Right lobe of liver (tissue), 6 donors: ENCODE data around the gene PPM1L. TPM values are rescaled to one million over a fixed set of nuclear protein-coding genes. Genes with fewer than 3 reads are reported as not detected.
A peak's percentile ranks its signal among the peaks of the same experiment; 100 is the strongest.

ENCODE experiments used
- ATAC-seq, 4 donors: fragments of 200-7000 bp; cut with Tn5 transposase; one replicate each; pipeline ENCODE4 v1.9.1; 2020; ENCODE audit warnings: mild to moderate bottlenecking in 4 of 4, moderate library complexity in 4 of 4
- DNase-seq, 3 donors: peaks; one replicate each; pipeline ENCODE4 v3.0.0-alpha.2; 2020
- H3K27ac ChIP-seq, 3 donors: fragments of 200-600 bp; one replicate each; pipeline ENCODE4 v1.8.0; 2022
- H3K27me3 ChIP-seq, 2 donors: fragments of 200-600 bp; one replicate each; pipeline ENCODE4 v1.8.0; 2022
- H3K36me3 ChIP-seq, 4 donors: fragments of 200-600 bp; sonication (generic) in 1 of 4; one replicate each; pipeline versions ENCODE4 v1.5.1 to v1.8.0; 2017 to 2022; ENCODE audit warnings: control low read depth in 1 of 4
- H3K4me1 ChIP-seq, 4 donors: fragments of 200-600 bp; sonication (generic) in 1 of 4; one replicate each; pipeline versions ENCODE4 v1.5.1 to v1.8.0; 2017 to 2022; ENCODE audit warnings: control low read depth in 1 of 4
- H3K4me3 ChIP-seq, 3 donors: fragments of 200-600 bp; one replicate each; pipeline ENCODE4 v1.8.0; 2022
- H3K9me3 ChIP-seq, 4 donors: fragments of 200-600 bp; sonication (generic) in 1 of 4; one replicate each; pipeline versions ENCODE4 v1.5.1 to v1.8.0; 2017 to 2022; ENCODE audit warnings: control low read depth in 1 of 4
- POLR2A ChIP-seq: fragments of 450-650 bp; IDR thresholded peaks from one replicate; pipeline ENCODE4 v1.6.1; 2017; ENCODE audit warnings: antibody characterized with exemption, mild to moderate bottlenecking
- WGBS: methylation state at CpG from one replicate; pipeline ENCODE4 v1.1.6; 2018; ENCODE audit warnings: low coverage, low lambda C conversion rate; ENCODE audit not compliant: insufficient coverage; ENCODE audit errors: missing lambda C conversion rate; 5-methylcytosine and 5-hydroxymethylcytosine counted together
- intact Hi-C, 2 donors: fragments of 100-400 bp; cut with DNase I; formaldehyde crosslinking; loops; one replicate each; pipeline versions ENCODE4 v1.11.2 to v1.14.1; 2022
- total RNA-seq, 6 experiments: library from RNA; depleted of rRNA in 2 of 6; stranded (reverse); fragments of >200 nt in 2 of 6; fragmentation: NEBNext Ultra II Directional in 3 of 6; extraction: Animal tissue kit (Norgen Biotek cat#: 25700) in 3 of 6; gene quantifications; one replicate each; pipeline versions ENCODE4 v1.1.0 to v1.2.4, GENCODE V29; 2016 to 2023
- TF ChIP-seq, protein P1 (sequence below), 4 donors: fragments of 200-600 bp in 3 of 4; fragments of 450-650 bp in 1 of 4; IDR thresholded peaks; one replicate each; pipeline versions ENCODE4 v1.5.1 to v1.8.0; 2016 to 2022; ENCODE audit warnings: antibody characterized with exemption in 4 of 4, mild to moderate bottlenecking in 2 of 4
- donor health status: DM: no; HTN: yes; CAD: no.
- donor health status: DM: no; HTN: no; CAD: no.
- donor health status: DM: no; HTN: no; CAD: no.
- donor health status: DM: no; HTN: yes; CAD: no.
- donor health status: DM: no; HTN: yes; CAD: no.

The PPM1L gene
- total RNA-seq, 6 experiments from 2014 or later = 6.9 to 25.4 (median 14.7) TPM

DNA sequence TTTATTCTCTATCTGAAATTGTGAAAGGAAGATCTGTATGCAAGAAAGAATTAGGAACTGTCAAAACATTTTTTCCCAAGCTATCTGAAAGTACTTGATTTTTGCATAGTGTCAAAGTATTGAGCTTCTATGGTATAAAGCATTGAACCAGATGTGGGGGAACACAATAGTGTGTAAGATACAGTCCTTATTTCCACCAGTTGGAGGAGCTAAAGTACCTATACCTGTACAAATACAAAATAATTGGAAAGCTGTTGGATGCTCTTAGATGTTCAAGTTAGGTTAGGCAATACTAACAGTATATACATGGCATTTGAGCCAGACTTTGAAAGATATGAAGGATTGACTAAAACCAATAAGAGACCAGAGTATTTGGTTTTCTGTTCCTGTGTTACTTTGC, 200.8 kb downstream of the PPM1L start:
- ATAC-seq = peak; percentile 47 to 59 (median 54)
- Histone ChIP-seq H3K36me3 (no peaks in the 10 kb centered on the region), H3K27me3 (no peaks in the 10 kb centered on the region), H3K4me3 (no peak overlapping the region), H3K4me1 (no peaks in the 10 kb centered on the region), H3K9me3 (no peaks in the 10 kb centered on the region), H3K27ac (no peak overlapping the region)
- intact Hi-C loops = no loop called here
- no peak for TF ChIP-seq POLR2A
- TF ChIP-seq, protein P1, sequence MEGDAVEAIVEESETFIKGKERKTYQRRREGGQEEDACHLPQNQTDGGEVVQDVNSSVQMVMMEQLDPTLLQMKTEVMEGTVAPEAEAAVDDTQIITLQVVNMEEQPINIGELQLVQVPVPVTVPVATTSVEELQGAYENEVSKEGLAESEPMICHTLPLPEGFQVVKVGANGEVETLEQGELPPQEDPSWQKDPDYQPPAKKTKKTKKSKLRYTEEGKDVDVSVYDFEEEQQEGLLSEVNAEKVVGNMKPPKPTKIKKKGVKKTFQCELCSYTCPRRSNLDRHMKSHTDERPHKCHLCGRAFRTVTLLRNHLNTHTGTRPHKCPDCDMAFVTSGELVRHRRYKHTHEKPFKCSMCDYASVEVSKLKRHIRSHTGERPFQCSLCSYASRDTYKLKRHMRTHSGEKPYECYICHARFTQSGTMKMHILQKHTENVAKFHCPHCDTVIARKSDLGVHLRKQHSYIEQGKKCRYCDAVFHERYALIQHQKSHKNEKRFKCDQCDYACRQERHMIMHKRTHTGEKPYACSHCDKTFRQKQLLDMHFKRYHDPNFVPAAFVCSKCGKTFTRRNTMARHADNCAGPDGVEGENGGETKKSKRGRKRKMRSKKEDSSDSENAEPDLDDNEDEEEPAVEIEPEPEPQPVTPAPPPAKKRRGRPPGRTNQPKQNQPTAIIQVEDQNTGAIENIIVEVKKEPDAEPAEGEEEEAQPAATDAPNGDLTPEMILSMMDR (IDR thresholded peaks at IDR 0.05) = peak; percentile 26 to 36 (median 30)
- DNase-seq = no peak

DNA sequence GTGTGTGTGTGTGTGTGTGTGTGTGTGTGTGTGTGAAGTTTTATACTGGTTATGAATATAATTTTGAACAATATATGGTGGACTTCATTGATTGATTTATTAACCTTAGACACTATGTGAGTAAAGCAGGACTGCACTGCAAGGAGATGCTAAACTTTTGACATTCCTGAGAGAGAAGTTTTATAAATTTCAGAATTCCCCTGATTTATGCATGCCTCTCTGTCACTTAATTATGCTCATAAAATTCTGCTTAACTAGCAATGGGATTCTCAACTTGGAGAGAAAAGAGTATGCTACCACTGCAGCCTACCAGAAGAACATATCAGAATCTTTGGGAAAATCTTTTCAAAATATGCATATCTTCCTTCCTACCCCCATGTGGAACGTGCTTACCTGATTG, 204.5 kb downstream of the PPM1L start:
- WGBS = 50% methylated on average over 1 of the region's 1 CpG
- no peak for DNase-seq
- H3K9me3 ChIP-seq = no peaks in the 10 kb centered on the region
- no peaks in the 10 kb centered on the region for H3K4me1 ChIP-seq
- no peaks in the 10 kb centered on the region for H3K27me3 ChIP-seq
- H3K4me3 ChIP-seq = no peak overlapping the region
- no peak for TF ChIP-seq POLR2A
- TF ChIP-seq, protein P1 (IDR thresholded peaks at IDR 0.05) = no peak
- intact Hi-C loops = no loop called here
- no peaks in the 10 kb centered on the region for H3K36me3 ChIP-seq
- ATAC-seq = no peak
- H3K27ac ChIP-seq = no peak overlapping the region

DNA sequence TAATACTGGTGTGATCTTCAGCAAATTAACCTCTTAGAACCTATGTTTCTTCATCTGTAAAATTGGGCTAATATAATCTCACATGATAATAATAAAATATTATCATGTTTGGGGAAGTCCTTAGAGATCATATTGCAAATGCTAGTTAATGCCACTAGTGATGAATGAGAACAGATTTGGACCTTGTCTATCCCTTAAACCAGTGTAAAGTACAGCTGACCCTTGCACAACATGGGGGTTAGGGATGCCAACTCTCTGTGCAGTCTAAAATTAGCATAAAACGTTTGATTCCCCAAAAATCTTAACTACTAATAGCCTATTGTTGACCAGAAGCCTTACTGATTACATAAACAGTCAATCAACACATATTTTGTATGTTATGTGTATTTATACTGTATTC, 207.9 kb downstream of the PPM1L start:
- 6% methylated on average over 1 of the region's 1 CpG for WGBS
- Histone ChIP-seq H3K4me1 (no peaks in the 10 kb centered on the region), H3K27ac (no peak overlapping the region), H3K9me3 (no peaks in the 10 kb centered on the region), H3K4me3 (no peak overlapping the region), H3K27me3 (no peaks in the 10 kb centered on the region), H3K36me3 (no peaks in the 10 kb centered on the region)
- DNase-seq (no peak), ATAC-seq (peak in 1 of 4 donors; percentile 50)
- TF ChIP-seq, protein P1 (IDR thresholded peaks at IDR 0.05) = no peak
- no peak for TF ChIP-seq POLR2A
- intact Hi-C loops = no loop called here

DNA sequence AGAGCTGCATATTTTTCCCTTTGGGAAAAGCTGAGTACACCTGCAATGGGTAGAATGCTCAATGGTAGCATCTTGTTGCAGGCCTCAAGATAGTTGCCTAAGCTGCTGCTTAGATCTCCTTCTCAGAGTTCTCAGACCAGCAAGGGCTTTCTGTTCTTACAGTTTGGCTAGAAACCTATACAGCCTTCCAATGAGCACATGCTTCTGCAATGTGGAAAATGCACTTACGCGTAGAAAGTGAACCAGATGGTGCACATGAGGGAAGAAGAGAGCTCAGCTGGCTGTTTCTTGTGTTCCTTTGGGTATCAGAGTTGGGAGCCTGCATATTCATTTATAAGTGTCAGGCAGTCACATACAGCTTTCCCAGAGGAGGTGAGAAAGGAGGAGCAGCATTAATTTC, 212.7 kb downstream of the PPM1L start:
- no peak overlapping the region for H3K4me3 ChIP-seq
- no peaks in the 10 kb centered on the region for H3K4me1 ChIP-seq
- intact Hi-C loops = no loop called here
- no peaks in the 10 kb centered on the region for H3K9me3 ChIP-seq
- TF ChIP-seq, protein P1 (IDR thresholded peaks at IDR 0.05) = no peak
- no peak for TF ChIP-seq POLR2A
- no peaks in the 10 kb centered on the region for H3K27me3 ChIP-seq
- WGBS = 25% methylated on average over 2 of the region's 2 CpGs
- H3K27ac ChIP-seq = no peak overlapping the region
- DNase-seq = no peak
- no peaks in the 10 kb centered on the region for H3K36me3 ChIP-seq
- no peak for ATAC-seq

DNA sequence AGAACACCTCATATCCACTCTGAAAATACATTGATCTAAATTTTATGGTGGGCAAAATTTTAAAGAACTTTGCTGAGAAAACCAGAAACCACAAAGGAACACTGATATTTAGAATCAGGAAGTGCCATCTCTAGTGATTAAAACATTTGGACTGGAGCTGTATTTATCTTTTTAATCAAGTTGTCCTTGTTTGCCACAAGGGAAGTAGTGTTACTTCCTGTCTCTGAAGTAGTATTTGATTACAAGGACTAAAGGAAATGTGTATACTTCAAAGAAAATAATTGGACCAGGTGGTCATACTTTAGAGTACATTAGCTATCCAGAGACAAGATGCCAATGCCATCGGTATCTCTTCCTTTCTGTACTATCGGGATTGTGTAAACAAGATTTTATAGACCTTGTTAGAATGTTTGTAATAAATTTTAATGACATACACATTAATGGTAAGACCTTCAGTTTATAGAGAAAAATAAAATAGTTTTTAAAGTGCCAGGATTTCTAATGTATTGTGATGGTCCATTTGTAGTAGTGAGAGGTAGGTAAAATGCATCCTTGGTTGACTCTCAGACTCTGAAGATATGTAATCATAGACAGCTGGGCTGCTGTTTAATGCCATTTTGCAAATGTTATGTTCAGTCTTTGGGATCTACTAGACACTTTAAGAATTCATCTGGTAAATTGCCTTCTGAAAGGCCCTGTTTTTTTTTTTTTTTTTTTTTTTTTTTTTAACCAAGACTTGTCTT, 217.2 kb downstream of the PPM1L start:
- Histone ChIP-seq H3K27me3 (no peaks in the 10 kb centered on the region), H3K36me3 (no peaks in the 10 kb centered on the region), H3K27ac (no peak overlapping the region), H3K9me3 (no peaks in the 10 kb centered on the region), H3K4me3 (no peak overlapping the region), H3K4me1 (no peaks in the 10 kb centered on the region)
- 43% methylated on average over 2 of the region's 2 CpGs for WGBS
- DNase-seq (no peak), ATAC-seq (no peak)
- no peak for TF ChIP-seq POLR2A
- TF ChIP-seq, protein P1 (IDR thresholded peaks at IDR 0.05) = no peak
- intact Hi-C loops = no loop called here
